GM23338 (cell line): ENCODE measurements around the gene TEPSIN.

ENCODE experiments used
- CTCF ChIP-seq, 2 experiments: fragments of 200-600 bp in 1 of 2; sonication (generic) in 1 of 2; conservative IDR thresholded peaks; 2 replicates each; pipeline versions ENCODE4 v1.5.1 to v1.6.1; 2016 to 2017; ENCODE audit warnings: antibody characterized with exemption in 2 of 2, low read depth in 2 of 2, mild to moderate bottlenecking in 2 of 2, moderate library complexity in 1 of 2
- EZH2 ChIP-seq: fragments of 200-600 bp; sonication (generic); IDR thresholded peaks from one replicate; pipeline ENCODE4 v1.8.0; 2017; ENCODE audit warnings: antibody characterized with exemption, mild to moderate bottlenecking, low read depth; ENCODE audit not compliant: unreplicated experiment
- NANOG ChIP-seq: IDR thresholded peaks from 2 replicates; pipeline ENCODE4 v1.6.1; 2016; ENCODE audit warnings: antibody characterized with exemption, borderline replicate concordance
- REST ChIP-seq: IDR thresholded peaks from one replicate; pipeline ENCODE4 v1.6.1; 2018; ENCODE audit warnings: antibody characterized with exemption; ENCODE audit not compliant: unreplicated experiment

GRCh38 chr17:81241648-81242420 lies 3.0 kb upstream of the TEPSIN start:
- peak; percentile 73 to 95 for TF ChIP-seq CTCF (conservative IDR thresholded peaks at IDR 0.05; ENCODE audit: low read depth in 2 of 2)
- no peak for TF ChIP-seq NANOG
- no peak for TF ChIP-seq REST
- no peak for TF ChIP-seq EZH2
